Mesendoderm (in vitro differentiated cells): Measurements from ENCODE around the gene CCDC137.
A peak's percentile ranks its signal among the peaks of the same experiment; 100 is the strongest.

Experiments used
- DNase-seq: peaks from one replicate; pipeline ENCODE4 v3.0.0; 2013
- H2AK5ac ChIP-seq: 2 replicates; pipeline ENCODE4 v1.6.1; 2013; ENCODE audit warnings: low read length, inconsistent platforms
- H2BK120ac ChIP-seq: 2 replicates; pipeline ENCODE4 v1.6.1; 2013; ENCODE audit warnings: low read depth, mild to moderate bottlenecking, low read length, moderate library complexity, mixed read lengths
- H2BK15ac ChIP-seq: replicated peaks from 2 replicates; pipeline ENCODE4 v1.6.1; 2013; ENCODE audit warnings: low read depth, mild to moderate bottlenecking, moderate library complexity
- H2BK5ac ChIP-seq: 2 replicates; pipeline ENCODE4 v1.6.1; 2013; ENCODE audit warnings: low read length, inconsistent platforms
- H3K18ac ChIP-seq: 2 replicates; pipeline ENCODE4 v1.6.1; 2013; ENCODE audit warnings: mild to moderate bottlenecking, low read length, mixed read lengths
- H3K23ac ChIP-seq: one replicate; pipeline ENCODE4 v1.6.1; 2013; ENCODE audit warnings: low read length
- H3K27ac ChIP-seq: 2 replicates; pipeline ENCODE4 v1.5.1; 2013; ENCODE audit warnings: low read depth, mild to moderate bottlenecking, inconsistent platforms, low read length, moderate library complexity
- H3K27me3 ChIP-seq: 2 replicates; pipeline ENCODE4 v1.6.1; 2013; ENCODE audit warnings: low read length, control low read depth, mild to moderate bottlenecking, inconsistent platforms; ENCODE audit not compliant: insufficient read depth, poor library complexity
- H3K36me3 ChIP-seq: 2 replicates; pipeline ENCODE4 v1.6.1; 2013; ENCODE audit warnings: low read length, inconsistent platforms; ENCODE audit not compliant: control insufficient read depth, insufficient read depth
- H3K4ac ChIP-seq: one replicate; pipeline ENCODE4 v1.6.1; 2013; ENCODE audit warnings: low read depth, mild to moderate bottlenecking, low read length, moderate library complexity
- H3K4me1 ChIP-seq: 2 replicates; pipeline ENCODE4 v1.6.1; 2013; ENCODE audit warnings: low read depth, low read length, inconsistent platforms; ENCODE audit not compliant: control insufficient read depth
- H3K4me2 ChIP-seq: 2 replicates; pipeline ENCODE4 v1.6.1; 2013; ENCODE audit warnings: low read length
- H3K4me3 ChIP-seq: 2 replicates; pipeline ENCODE4 v1.5.1; 2013; ENCODE audit warnings: mild to moderate bottlenecking, low read length
- H3K56ac ChIP-seq: one replicate; pipeline ENCODE4 v1.6.1; 2013; ENCODE audit warnings: low read length
- H3K79me1 ChIP-seq: 2 replicates; pipeline ENCODE4 v1.6.1; 2013; ENCODE audit warnings: low read length, inconsistent platforms
- H3K79me2 ChIP-seq: 2 replicates; pipeline ENCODE4 v1.6.1; 2013; ENCODE audit warnings: mild to moderate bottlenecking, low read length; ENCODE audit not compliant: control insufficient read depth, insufficient read depth
- H3K9ac ChIP-seq: 2 replicates; pipeline ENCODE4 v1.6.1; 2013; ENCODE audit warnings: low read length, inconsistent platforms
- H4K5ac ChIP-seq: one replicate; pipeline ENCODE4 v1.6.1; 2013; ENCODE audit warnings: low read length
- H4K8ac ChIP-seq: one replicate; pipeline ENCODE4 v1.6.1; 2013; ENCODE audit warnings: low read depth, mild to moderate bottlenecking, control low read depth, low read length, moderate library complexity
- WGBS: extraction: QIAGEN DNeasy Blood & Tissue Kit; methylation state at CpG from one replicate; pipeline ENCODE4 v1.1.7; 2013; ENCODE audit warnings: low lambda C conversion rate, missing lambda C conversion rate; ENCODE audit not compliant: insufficient coverage; ENCODE audit errors: extremely low coverage; 5-methylcytosine and 5-hydroxymethylcytosine counted together

Gene CCDC137

DNA sequence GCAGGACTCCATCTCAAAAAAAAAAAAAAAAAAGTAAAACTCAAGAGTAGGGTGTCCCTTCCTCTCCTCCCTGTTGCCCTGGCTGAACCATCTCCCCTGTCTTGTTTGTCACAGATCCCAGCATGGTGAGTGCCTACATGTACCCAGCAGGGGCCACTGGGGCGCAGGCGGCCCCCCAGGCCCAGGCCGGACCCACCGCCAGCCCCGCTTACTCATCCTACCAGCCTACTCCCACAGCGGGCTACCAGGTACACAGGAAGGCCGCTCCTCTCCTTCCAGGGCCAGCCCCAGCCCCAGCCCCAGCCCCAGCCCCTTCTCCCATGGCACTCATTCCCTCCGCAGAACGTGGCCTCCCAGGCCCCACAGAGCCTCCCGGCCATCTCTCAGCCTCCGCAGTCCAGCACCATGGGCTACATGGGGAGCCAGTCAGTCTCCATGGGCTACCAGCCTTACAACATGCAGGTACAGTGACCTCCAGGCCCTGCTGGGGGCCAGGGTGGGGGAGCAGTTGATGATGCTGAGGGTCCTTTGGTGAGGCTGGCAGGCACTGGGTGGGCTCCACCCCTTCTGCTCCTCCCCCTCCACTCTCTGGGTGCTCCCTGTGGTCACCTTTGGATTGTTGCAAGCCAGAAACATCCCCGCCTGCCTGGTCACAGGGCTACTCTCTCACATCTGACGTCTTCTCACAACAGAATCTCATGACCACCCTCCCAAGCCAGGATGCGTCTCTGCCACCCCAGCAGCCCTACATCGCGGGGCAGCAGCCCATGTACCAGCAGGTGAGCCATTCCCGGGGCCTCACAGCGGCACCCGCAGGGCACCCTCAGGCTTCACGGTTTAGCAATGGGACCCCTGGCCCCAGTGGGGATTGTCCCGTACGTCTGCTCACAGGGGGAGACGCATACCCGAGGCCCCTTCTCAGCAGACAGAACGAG, 34.1 kb downstream of the CCDC137 start:
- Histone ChIP-seq H2AK5ac (no peak overlapping the region), H3K27me3 (no peaks in the 10 kb centered on the region), H3K18ac (no peak overlapping the region), H3K23ac (no peak overlapping the region), H3K27ac (no peak overlapping the region), H3K56ac (no peak overlapping the region), H2BK5ac (no peak overlapping the region), H2BK15ac (no peak overlapping the region), H3K9ac (no peak overlapping the region), H3K4me1 (no peaks in the 10 kb centered on the region), H3K4me2 (no peak overlapping the region), H3K4me3 (no peak overlapping the region), H3K79me1 (peaks cover 12% of the 10 kb centered on the region), H2BK120ac (no peak overlapping the region), H4K5ac (no peak overlapping the region), H4K8ac (no peak overlapping the region), H3K79me2 (peaks cover 35% of the 10 kb centered on the region), H3K36me3 (peaks cover 14% of the 10 kb centered on the region), H3K4ac (no peak overlapping the region)
- no CpG with 5 or more reads among the region's 25 CpGs for WGBS
- DNase-seq, result no peak

- Histone ChIP-seq H3K4me1 (no peaks in the 10 kb centered on the region), H3K23ac (no peak overlapping the region), H2AK5ac (no peak overlapping the region), H3K4me2 (no peak overlapping the region), H3K56ac (no peak overlapping the region), H2BK15ac (no peak overlapping the region), H3K27ac (no peak overlapping the region), H3K4me3 (no peak overlapping the region), H4K5ac (no peak overlapping the region), H4K8ac (no peak overlapping the region), H3K4ac (no peak overlapping the region), H2BK120ac (no peak overlapping the region), H3K79me1 (peaks cover 12% of the 10 kb centered on the region), H3K27me3 (no peaks in the 10 kb centered on the region), H3K9ac (peak overlapping the region; percentile 11), H2BK5ac (no peak overlapping the region), H3K79me2 (peaks cover 35% of the 10 kb centered on the region), H3K18ac (no peak overlapping the region), H3K36me3 (peaks cover 13% of the 10 kb centered on the region)
- no CpG with 5 or more reads among the region's 23 CpGs for whole genome bisulfite sequencing
- DNase-seq, result no peak
Measured at GRCh38 chr17:81701288-81702071, 34.9 kb downstream of the CCDC137 start.

GRCh38 chr17:81702934-81703746, 36.6 kb downstream of the CCDC137 start, which contains the start of gene MRPL12:
Gene MRPL12 (plus strand): TSS chr17:81703367. CDS start chr17:81703502, 135 bp downstream.
- Histone ChIP-seq H3K4me1 (no peaks in the 10 kb centered on the region), H3K27ac (peak within 1 kb of the TSS; percentile 53), H3K56ac (peak within 1 kb of the TSS; percentile 98), H2AK5ac (no peak within 1 kb of the TSS), H2BK5ac (no peak within 1 kb of the TSS), H3K4me2 (peak within 1 kb of the TSS; percentile 90), H2BK15ac (no peak within 1 kb of the TSS), H4K8ac (peak within 1 kb of the TSS; percentile 82), H3K4ac (peak within 1 kb of the TSS; percentile 83), H4K5ac (no peak within 1 kb of the TSS), H3K4me3 (peak within 1 kb of the TSS; percentile 95), H3K18ac (peak within 1 kb of the TSS; percentile 96), H3K36me3 (peaks cover 6% of the 10 kb centered on the region), H3K9ac (peak within 1 kb of the TSS; percentile 97), H3K27me3 (no peaks in the 10 kb centered on the region), H3K79me2 (peaks cover 35% of the 10 kb centered on the region), H2BK120ac (peak within 1 kb of the TSS; percentile 19), H3K23ac (peak within 1 kb of the TSS; percentile 97), H3K79me1 (peaks cover 12% of the 10 kb centered on the region)
- no CpG with 5 or more reads among the region's 102 CpGs for WGBS
- peak; percentile 96 for DNase-seq

- Histone ChIP-seq H3K18ac (peak overlapping the region; percentile 96), H3K56ac (peak overlapping the region; percentile 97), H2AK5ac (no peak overlapping the region), H2BK5ac (no peak overlapping the region), H3K27ac (peak overlapping the region; percentile 25), H3K27me3 (no peaks in the 10 kb centered on the region), H3K4me1 (no peaks in the 10 kb centered on the region), H3K4me2 (peak overlapping the region; percentile 90), H2BK120ac (peak overlapping the region; percentile 19), H4K5ac (no peak overlapping the region), H3K23ac (peak overlapping the region; percentile 97), H3K79me1 (peaks cover 12% of the 10 kb centered on the region), H3K4ac (peak overlapping the region; percentile 83), H3K36me3 (peaks cover 6% of the 10 kb centered on the region), H3K79me2 (peaks cover 35% of the 10 kb centered on the region), H3K9ac (peak overlapping the region; percentile 97), H4K8ac (peak overlapping the region; percentile 82), H2BK15ac (no peak overlapping the region), H3K4me3 (peak overlapping the region; percentile 95)
- DNase-seq, result no peak
- no CpG with 5 or more reads among the region's 27 CpGs for WGBS
Measured at GRCh38 chr17:81703747-81704654, 37.5 kb downstream of the CCDC137 start.
